EH (cell line): ENCODE results near the gene CXCL6.

Source experiments
- DNase-seq: peaks from one replicate; pipeline ENCODE4 v3.0.0-alpha.2; 2015; ENCODE audit warnings: low read depth

The CXCL6 gene

DNA sequence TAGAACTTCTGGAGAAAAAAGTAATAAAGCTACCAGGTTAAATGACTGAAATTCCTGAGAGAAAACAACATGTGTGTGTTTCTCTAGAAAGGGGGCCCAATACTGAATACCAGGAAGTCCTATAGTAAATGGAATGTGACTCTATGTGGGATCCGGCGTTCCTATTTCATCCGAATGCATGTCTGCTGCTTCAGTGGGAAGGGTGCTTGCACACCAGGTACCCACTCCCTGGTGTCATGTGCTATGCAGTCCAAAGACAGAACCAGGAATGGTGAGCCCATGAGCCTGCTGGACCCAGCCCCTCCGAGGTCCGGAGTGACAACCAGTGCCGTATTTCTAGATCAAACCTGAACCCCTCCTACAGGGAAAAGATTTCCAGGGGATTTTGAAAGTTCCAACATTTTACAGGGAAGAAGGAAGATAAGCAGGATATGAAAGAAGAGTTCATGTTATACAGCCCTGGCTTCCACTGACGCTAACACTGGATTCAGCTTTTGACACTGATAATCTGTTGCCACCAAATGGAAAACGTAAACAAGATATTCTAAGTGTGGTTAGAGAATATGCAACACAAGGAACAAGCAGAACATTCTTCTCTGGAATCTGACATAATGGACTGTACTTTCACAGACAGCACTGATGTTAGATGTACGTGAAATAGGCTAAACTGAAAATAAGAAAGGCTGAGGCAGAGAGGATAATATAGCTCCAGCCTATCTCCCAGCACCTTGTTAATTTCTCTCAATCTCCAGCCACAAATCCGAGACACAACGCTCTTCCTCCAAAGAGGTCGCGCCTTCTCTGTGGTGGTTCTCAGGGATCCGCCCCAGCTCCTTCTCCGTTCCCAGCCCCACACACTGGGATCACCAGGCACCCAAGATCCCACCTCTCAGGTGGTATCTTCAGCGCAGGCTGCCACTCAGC lies 32.0 kb downstream of the CXCL6 start:
- DNase-seq = no peak

DNA sequence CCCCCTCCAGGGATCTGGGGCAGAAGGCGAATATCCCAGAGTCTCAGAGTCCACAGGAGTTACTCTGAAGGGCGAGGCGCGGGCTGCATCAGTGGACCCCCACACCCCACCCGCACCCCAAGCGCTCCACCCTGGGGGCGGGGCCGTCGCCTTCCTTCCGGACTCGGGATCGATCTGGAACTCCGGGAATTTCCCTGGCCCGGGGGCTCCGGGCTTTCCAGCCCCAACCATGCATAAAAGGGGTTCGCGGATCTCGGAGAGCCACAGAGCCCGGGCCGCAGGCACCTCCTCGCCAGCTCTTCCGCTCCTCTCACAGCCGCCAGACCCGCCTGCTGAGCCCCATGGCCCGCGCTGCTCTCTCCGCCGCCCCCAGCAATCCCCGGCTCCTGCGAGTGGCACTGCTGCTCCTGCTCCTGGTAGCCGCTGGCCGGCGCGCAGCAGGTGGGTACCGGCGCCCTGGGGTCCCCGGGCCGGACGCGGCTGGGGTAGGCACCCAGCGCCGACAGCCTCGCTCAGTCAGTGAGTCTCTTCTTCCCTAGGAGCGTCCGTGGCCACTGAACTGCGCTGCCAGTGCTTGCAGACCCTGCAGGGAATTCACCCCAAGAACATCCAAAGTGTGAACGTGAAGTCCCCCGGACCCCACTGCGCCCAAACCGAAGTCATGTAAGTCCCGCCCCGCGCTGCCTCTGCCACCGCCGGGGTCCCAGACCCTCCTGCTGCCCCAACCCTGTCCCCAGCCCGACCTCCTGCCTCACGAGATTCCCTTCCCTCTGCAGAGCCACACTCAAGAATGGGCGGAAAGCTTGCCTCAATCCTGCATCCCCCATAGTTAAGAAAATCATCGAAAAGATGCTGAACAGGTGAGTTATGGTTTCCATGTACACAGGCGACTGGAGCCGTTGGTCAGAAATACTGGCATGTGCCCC lies 32.9 kb downstream of the CXCL6 start, which contains the start of gene CXCL1:
CXCL1 (plus strand) TSS at position 264 of the 926 bp plus-strand sequence; CDS start at position 342, 78 bp downstream.
- peak; percentile 45 for DNase-seq

DNA sequence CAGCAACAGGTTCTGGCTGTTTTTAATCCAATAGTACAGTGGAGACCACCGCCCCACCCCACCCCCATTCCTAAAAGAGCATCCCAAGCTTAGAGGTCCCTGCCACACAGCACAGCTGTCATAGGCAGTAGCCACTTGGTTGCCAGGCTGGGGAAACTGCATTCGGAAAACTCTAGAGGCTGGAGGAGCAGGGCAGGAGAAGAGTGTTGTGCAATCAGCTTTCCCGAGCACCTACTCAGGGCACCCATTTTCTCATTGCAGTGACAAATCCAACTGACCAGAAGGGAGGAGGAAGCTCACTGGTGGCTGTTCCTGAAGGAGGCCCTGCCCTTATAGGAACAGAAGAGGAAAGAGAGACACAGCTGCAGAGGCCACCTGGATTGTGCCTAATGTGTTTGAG lies 33.8 kb downstream of the CXCL6 start:
- DNase-seq = no peak

DNA sequence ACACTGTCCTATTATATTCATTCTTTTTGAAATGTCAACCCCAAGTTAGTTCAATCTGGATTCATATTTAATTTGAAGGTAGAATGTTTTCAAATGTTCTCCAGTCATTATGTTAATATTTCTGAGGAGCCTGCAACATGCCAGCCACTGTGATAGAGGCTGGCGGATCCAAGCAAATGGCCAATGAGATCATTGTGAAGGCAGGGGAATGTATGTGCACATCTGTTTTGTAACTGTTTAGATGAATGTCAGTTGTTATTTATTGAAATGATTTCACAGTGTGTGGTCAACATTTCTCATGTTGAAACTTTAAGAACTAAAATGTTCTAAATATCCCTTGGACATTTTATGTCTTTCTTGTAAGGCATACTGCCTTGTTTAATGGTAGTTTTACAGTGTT lies 34.3 kb downstream of the CXCL6 start:
- DNase-seq = no peak

DNA sequence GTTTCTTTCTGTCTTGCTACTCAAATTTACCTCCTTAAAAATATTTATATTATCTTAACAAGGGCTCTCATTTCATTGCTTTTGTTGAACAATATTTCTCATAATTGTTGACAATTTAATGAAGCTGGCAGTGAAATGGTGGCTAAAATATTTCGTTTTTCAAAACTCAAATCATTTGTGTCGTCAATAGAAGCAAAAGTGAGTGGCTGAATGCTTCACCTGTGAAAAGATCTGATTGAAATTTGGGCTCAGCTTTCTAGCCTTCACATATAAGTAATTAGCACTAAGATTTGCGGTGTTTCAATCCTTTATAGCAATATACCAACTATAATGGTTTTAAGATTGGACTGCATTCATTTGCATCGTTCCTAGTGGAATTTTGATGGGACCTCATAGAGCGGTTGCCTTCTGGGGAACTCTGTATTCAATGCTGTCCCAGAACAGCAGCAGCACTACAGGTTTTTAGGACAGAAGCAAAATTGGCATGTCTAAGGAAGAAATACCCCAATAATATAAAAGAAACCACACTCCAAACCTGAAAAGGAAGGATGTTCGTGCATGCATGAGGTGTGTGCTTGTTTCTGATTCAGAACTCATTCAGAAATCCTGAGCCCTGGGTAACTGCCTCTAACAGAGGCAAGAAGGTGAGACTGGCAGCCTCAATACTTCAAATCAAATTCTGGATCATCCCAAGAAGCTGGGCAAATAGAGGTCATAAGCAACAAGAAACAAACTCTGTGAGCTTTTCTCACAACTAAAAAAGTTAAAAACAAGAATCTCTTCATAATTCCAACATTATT lies 35.2 kb downstream of the CXCL6 start:
- no peak for DNase-seq

DNA sequence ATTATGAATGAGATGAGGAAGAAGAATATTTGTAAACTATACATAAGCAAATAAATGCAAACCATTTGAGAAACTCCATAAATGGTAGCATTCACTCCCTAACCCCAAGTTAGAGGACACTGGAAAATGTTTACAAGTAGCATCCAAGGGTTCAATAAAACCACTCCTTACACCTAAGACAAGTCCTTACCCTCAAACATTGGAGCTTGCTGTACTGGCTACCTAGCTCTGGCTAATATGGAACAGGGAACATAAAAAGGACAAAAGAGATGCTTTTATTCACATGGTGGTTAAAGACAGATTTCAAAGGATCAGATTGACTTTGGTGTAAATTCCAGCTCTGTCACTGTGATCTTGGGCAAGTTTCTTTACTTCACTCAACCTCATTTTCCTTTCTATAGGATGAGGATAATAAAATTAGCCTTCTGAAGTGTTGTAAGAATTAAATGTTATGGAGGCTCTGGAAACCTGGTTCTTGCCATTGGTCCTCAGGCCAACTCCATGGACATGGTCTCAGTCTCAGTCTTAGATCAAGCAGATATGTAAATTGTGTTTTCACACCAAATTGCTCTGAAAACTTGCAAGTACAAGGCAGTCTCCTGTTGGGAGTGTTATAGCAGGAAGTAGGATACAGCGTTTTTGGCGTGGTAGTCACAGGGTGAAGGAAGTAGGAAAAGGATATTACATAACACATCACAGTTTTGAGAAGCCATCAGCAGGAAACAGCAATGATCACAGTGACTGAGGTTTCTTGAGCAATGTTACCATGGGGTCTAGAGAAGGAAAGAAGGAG lies 36.0 kb downstream of the CXCL6 start:
- DNase-seq = no peak

DNA sequence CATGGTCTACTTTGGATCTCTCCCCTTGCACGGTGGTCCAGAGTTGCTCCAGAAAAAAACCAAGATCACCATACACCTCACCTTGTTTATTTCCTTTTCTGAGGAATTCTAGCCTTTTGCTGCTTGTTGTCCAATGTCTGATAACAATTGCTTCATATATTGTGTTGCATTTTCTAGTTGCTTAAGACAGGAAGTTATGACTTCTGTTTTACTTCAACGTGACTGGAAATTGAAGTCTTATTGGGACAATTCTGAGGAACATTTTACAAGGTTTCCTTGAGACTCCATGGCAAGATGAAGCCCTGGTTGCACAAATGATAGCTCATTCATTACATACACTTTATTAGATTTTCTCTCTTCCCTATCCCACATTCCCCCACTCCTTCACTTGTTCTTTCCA lies 37.9 kb downstream of the CXCL6 start:
- DNase-seq = no peak

DNA sequence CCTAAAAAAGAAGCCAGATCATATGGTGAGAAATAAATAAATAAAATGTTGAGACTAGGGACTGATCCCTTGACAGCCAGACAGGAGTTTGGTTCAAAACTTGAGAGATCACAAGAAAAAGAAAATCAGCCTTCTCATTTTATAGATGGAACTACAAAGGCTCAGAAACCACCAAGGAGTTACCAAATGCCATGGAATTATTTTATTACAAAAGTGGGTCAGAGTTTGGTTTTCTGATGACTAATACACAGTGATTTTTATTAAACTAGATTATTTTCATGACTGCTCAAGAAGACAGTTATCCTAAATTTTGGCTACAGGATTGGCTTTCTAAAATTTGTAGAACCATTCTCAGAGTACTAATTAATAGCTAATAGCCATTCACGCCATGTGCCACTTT lies 38.9 kb downstream of the CXCL6 start:
- DNase-seq = no peak

DNA sequence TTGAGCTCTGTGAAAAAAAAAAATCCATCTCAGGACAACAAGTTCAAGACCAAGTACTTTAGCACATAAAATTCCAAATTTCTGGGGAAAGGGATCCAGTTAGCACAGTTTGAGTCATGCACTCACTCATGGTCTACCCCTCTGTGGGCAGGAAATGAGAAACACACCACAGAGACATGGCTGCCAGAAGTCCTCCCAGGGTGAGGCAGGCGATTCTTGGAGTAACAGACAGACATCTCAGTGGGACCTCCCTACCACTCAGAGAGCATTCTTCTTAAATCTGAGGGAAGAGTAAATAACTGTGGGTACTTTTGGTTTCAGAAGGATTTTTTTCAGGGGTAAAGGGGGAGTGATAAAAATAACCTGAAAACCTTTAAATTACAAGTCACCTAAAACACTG lies 46.8 kb downstream of the CXCL6 start:
- DNase-seq = peak; percentile 83

DNA sequence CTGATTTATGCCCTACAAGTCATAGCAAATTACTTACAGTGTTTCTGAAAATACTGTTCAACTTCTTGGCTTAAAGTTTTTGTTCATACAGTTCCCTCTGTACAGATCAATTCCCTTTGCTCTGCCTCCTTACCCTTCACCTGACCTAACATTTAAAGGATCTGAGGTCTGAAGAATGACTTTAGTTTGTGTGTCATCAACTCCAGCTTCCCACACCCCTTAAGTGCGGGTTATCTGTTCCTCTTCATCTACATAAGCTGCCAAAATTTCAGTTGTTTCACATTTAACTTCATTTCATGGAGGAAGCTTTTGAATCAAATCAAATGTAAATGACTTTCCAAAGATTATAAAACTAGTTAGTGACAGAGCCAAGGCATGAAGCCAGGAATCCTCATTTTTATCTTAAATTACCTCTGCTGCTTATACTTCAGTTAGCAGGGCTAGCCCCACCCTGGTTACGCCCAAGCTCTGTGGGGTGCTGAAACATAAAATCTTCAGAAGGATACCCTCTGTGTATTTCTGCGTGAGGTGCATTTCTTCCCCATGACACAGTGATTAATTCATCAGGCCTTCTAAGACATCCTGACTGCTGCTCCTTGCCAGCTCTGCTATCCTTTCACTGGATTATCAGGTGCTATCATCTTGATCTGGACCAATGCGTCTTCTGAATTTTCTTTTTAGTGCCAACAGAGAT lies 49.2 kb downstream of the CXCL6 start:
- DNase-seq = peak; percentile 49
